ENCODE measurements around the gene RALGPS2. TPM values are rescaled to one million over a fixed set of nuclear protein-coding genes. Genes with fewer than 3 reads are reported as not detected.
A peak's percentile ranks its signal among the peaks of the same experiment; 100 is the strongest.

RALGPS2 gene
- total and polyA plus RNA-seq, 9 of the 15 experiments (the other 6 are each of a cell fraction or from before 2014, with no cell fraction given), result 0.28 to 6.5 (median 2.6) TPM

- H3K4me2 ChIP-seq (ENCODE audit: insufficient read depth, low read length), result no peak overlapping the region
- H3K9me1 ChIP-seq (ENCODE audit: control insufficient read depth, insufficient read depth, low read length), result no peaks in the 10 kb centered on the region
- no peaks in the 10 kb centered on the region for H3K79me2 ChIP-seq (ENCODE audit: control insufficient read depth, insufficient read depth, low read length)
- H3K9me3 ChIP-seq (replicated peaks; ENCODE audit: control insufficient read depth, insufficient read depth, low read depth, low read length), result no peaks in the 10 kb centered on the region
- no peaks in the 10 kb centered on the region for H4K20me1 ChIP-seq (replicated peaks; ENCODE audit: control insufficient read depth, insufficient read depth, low read length)
- H3K27ac ChIP-seq (ENCODE audit: extremely low read depth, low read depth, low read length), result no peak overlapping the region
- H3K36me3 ChIP-seq (ENCODE audit: control insufficient read depth, insufficient read depth, low read length), result no peaks in the 10 kb centered on the region
- ChIA-PET CTCF (ENCODE audit: low intra/inter-chr PET ratio) (interaction anchor here (0.6 kb wide), 1 partner anchor 16 kb away, joined by 7 read pairs; no protein-coding TSS in a partner anchor), POLR2A (no interaction called here)
- no peak for TF ChIP-seq XRCC5 (IDR thresholded peaks at IDR 0.05; ENCODE audit: low read depth, low read length)
- no peaks in the 10 kb centered on the region for H3K4me1 ChIP-seq (replicated peaks in 1 of 2; ENCODE audit: control insufficient read depth in 2 of 2, insufficient read depth in 2 of 2, low read length in 2 of 2)
- BruUV-seq (replicated peaks), result no TSS peak
- H3K4me3 ChIP-seq, result no peak overlapping the region
- intact Hi-C loops (cut with micrococcal nuclease), result no loop called here
- no peak overlapping the region for H3K9ac ChIP-seq (ENCODE audit: insufficient read depth in 1 of 2, low read depth in 2 of 2, low read length in 2 of 2)
- H3K27me3 ChIP-seq (ENCODE audit: control insufficient read depth in 2 of 2, insufficient read depth in 2 of 2, low read length in 2 of 2), result peaks cover 0 to 7% of the 10 kb centered on the region in 2 experiments; a peak in 1 of 5 replicates
- H2AFZ ChIP-seq (ENCODE audit: low read depth, low read length), result no peak overlapping the region
- DNase-seq (ENCODE audit: extremely low read depth in 1 of 4, low spot score in 3 of 4) (no peak), ATAC-seq (no peak), FAIRE-seq (no peak)
- in situ Hi-C loops (cut with MboI), result no loop called here
- 7% methylated on average over 2 of the region's 2 CpGs for WGBS (ENCODE audit: insufficient coverage, low coverage, missing lambda C conversion rate)
Observed at GRCh38 chr1:178912597-178912996, 187.6 kb downstream of the RALGPS2 start.

GRCh38 chr1:178916448-178917174 is 191.6 kb downstream of the RALGPS2 start:
- BruUV-seq (replicated peaks), result no TSS peak
- no peak overlapping the region for H3K4me3 ChIP-seq
- H3K79me2 ChIP-seq (ENCODE audit: control insufficient read depth, insufficient read depth, low read length), result no peaks in the 10 kb centered on the region
- in situ Hi-C loops (cut with MboI) (no loop called here), intact Hi-C loops (cut with micrococcal nuclease) (no loop called here)
- WGBS (ENCODE audit: insufficient coverage, low coverage, missing lambda C conversion rate), result 3% methylated on average over 5 of the region's 5 CpGs
- no peaks in the 10 kb centered on the region for H3K36me3 ChIP-seq (ENCODE audit: control insufficient read depth, insufficient read depth, low read length)
- H3K4me2 ChIP-seq (ENCODE audit: insufficient read depth, low read length), result no peak overlapping the region
- ATAC-seq (0 out of 3 replicates have a peak, but pooled peaks have one; percentile 37), FAIRE-seq (no peak), DNase-seq (ENCODE audit: extremely low read depth in 1 of 4, low spot score in 3 of 4) (no peak)
- no peak overlapping the region for H2AFZ ChIP-seq (ENCODE audit: low read depth, low read length)
- no peaks in the 10 kb centered on the region for H3K9me1 ChIP-seq (ENCODE audit: control insufficient read depth, insufficient read depth, low read length)
- no peak overlapping the region for H3K9ac ChIP-seq (ENCODE audit: insufficient read depth in 1 of 2, low read depth in 2 of 2, low read length in 2 of 2)
- POLR2A ChIA-PET, result interaction anchor here (0.5 kb wide), 1 partner anchor 39 kb away, joined by 3 read pairs; no protein-coding TSS in a partner anchor
- no peaks in the 10 kb centered on the region for H3K9me3 ChIP-seq (replicated peaks; ENCODE audit: control insufficient read depth, insufficient read depth, low read depth, low read length)
- peaks cover 0 to 7% of the 10 kb centered on the region in 2 experiments; a peak in 1 of 5 replicates for H3K27me3 ChIP-seq (ENCODE audit: control insufficient read depth in 2 of 2, insufficient read depth in 2 of 2, low read length in 2 of 2)
- H3K27ac ChIP-seq (ENCODE audit: extremely low read depth, low read depth, low read length), result no peak overlapping the region
- H3K4me1 ChIP-seq (replicated peaks in 1 of 2; ENCODE audit: control insufficient read depth in 2 of 2, insufficient read depth in 2 of 2, low read length in 2 of 2), result no peaks in the 10 kb centered on the region
- CTCF ChIA-PET (ENCODE audit: low intra/inter-chr PET ratio), result no interaction called here
- H4K20me1 ChIP-seq (replicated peaks; ENCODE audit: control insufficient read depth, insufficient read depth, low read length), result no peaks in the 10 kb centered on the region
- no peak for TF ChIP-seq ZNF592 (IDR thresholded peaks at IDR 0.05)
- TF ChIP-seq ZFP30 (CRISPR knock-in tag; IDR thresholded peaks at IDR 0.05; ENCODE audit: borderline replicate concordance), result no peak
- no peak for TF ChIP-seq NCOA6 (IDR thresholded peaks at IDR 0.05)
- TF ChIP-seq CBFB (CRISPR knock-in tag; IDR thresholded peaks at IDR 0.05), result no peak
- no peak for TF ChIP-seq ZNF695 (CRISPR knock-in tag; IDR thresholded peaks at IDR 0.05)
- no peak for TF ChIP-seq ZNF589 (CRISPR knock-in tag; IDR thresholded peaks at IDR 0.05; ENCODE audit: low read depth)
- no peak for TF ChIP-seq TAF1 (IDR thresholded peaks at IDR 0.05; ENCODE audit: control insufficient read depth, extremely low read depth, insufficient read depth, low read length, severe bottlenecking)
- TF ChIP-seq NCOA1 (IDR thresholded peaks at IDR 0.05; ENCODE audit: low read depth), result no peak
- TF ChIP-seq THRB (CRISPR knock-in tag; conservative IDR thresholded peaks at IDR 0.05), result no peak
